Activated naive CD4-positive, alpha-beta T cell treated with Interleukin-2 at 50 U/mL for 16 hours (primary cell): ENCODE results near the gene TEKTIP1.

Experiments
- DNase-seq: peaks from one replicate; pipeline ENCODE4 v3.0.0-alpha.2; 2020

Gene TEKTIP1

DNA sequence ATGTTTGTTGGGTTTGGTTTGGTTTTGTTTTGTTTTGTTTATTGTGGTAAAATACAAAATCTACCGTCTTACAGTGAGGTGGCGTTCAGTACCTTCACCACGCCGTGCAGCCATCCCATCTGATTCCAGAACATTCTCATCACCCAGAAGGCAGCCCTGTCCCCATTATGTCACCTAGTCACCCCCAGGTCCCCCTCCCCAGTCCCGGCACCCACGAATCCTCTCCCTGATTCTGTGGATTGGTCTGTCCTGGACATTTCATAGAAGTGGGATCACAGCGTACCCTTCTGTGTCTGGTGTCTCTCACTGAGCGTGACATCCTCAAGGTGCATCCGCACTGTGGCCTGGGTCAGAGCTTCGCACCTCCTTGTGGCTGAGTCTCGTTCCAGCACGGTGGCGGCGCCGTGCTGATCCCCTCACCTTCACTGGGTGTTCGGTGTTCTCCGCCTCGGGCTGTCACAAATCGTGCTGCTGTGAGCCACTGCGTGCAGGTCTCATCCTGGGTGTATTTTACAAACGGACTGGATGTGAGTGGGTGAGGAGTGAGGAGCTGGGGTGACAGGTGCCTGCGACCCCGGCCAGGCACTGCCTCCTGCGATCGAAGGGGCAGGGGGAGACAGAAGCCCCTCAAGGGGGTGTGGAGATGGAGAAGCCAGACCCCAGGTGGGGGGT is 580 bp upstream of the TEKTIP1 start:
- DNase-seq, result no peak

DNA sequence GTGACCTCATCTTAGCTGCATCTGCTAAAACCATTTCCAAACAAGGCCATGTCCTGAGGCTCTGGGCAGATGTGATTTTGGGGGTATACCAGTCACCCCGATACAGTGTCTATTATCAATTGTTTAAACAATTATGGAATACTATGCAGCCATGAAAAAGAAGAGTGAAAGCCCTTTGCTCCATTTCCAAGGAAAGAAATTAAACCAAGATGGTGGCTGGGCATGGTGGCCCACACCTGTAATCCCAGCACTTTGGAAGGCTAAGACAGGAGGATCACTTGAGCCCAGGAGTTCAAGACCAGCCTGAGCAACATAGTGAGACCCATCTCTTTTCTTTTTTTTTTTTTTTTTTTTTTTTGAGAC is 763 bp downstream of the TEKTIP1 start:
- DNase-seq, result no peak

DNA sequence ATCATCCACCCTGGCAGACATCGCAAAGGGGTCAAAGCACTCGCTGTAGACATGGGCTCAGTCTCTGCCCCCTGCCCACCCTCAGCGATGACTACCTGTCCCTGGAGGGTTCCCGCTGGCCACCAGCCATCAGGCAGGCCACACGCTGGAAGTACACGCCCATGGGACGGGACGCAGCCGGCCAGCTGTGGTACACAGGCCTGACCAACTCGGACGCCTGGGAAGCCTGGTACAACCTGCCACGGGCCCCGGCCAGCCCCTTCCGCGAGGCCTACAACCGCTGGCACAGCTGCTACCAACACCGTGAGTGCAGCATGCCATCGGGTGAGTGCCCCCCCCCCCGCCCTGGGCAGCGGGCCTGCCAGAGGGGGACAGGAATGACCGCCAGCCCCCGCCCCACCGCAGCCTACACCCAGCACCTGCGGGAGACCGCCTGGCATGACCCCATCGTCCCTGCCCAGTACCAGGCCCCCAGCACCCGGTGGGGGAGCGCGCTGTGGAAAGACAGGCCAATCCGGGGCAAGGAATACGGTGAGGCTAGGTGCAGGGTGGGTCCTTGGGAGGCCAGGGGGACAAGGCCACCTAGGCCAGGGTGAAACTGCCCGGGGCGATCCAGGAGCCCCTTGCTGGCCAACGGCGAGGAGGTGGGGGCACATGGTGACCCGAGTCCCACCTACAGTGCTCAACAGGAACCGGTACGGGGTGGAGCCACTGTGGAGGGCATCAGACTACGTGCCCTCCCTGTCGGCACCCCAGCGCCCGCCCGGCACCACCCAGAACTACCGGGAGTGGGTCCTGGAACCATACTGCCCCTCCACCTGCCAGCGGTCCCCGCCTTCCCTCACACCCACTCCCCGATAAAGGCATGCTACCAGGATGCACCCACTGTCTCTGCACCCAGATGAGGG is 4.4 kb downstream of the TEKTIP1 start:
- DNase-seq, result no peak

DNA sequence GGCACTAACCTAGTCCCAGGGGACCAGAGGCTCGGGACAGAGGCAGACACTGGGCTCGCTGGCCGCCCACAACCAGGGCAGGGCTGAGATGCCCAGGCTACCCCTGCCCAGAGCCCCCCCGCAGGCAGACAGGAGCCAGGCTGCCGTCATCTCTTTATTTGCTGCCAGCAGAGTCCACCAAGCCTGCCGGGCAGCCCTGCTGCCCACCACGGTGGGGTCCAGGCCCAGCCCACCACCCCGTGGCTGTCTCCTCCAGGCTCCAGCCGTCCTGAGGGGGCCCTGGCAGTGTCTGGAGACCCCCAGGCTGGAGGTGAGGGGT is 5.0 kb downstream of the TEKTIP1 start:
- no peak for DNase-seq

DNA sequence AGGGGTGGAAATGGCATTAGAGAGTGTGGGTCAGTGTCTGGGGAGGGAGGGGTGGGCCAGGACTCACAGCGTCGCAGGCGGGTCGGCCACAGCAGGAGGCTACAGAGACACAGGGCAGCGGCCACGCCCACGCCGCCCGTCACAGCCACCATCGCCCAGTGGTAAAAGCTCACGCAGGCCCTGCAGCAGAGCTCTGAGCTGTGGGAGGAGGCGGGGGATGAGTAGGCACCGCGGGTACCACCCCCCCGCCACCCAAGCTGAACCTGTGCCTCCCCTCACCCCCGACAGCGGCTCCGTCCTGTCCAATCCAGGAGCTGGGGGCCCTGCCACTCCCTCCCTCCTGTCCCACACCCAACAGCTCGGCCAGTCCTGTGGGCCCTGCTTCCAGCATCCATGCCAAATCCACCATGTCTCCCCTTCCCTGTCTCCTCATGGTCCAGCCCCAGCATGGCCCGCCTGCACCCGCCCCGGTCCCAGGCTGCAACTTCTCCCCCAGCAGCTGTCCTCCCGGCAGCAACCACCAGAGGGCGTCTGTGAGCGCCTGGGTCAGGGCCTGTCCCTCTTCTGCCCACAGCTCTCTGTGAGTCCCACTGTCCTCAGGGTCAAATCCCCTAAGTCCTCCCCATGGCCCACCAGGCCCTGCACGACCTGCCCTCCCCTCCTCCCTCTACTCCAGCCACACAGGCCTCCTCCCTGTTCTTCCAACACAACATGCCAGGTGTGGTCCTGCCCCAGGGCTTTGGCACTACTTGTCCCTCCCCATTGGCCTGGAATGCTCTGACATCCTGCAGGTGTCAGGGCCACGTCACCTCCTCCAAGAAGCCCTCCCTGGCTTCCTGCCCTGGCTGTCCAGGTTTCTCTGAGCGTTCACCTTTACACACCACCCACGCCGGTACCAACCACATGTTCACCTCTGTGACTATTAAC is 6.0 kb downstream of the TEKTIP1 start:
- peak; percentile 82 for DNase-seq

DNA sequence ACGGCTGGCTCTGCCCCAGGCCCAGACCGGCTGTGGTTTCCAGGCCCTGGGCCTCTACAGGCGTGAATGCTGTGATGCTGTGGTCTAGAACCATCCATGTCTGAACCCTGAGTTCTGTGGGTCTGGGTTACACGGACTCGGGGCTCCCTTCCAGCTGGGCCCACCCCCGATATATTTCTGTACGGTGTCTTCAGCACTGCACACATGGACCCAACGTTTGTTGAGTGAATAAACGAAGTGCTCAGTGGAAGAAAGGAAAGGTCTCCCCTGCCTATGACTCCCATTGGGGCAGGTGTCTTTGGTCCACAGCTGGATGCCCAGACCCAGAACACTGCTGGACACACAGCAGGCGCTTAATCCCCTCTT is 6.7 kb downstream of the TEKTIP1 start:
- DNase-seq, result no peak

DNA sequence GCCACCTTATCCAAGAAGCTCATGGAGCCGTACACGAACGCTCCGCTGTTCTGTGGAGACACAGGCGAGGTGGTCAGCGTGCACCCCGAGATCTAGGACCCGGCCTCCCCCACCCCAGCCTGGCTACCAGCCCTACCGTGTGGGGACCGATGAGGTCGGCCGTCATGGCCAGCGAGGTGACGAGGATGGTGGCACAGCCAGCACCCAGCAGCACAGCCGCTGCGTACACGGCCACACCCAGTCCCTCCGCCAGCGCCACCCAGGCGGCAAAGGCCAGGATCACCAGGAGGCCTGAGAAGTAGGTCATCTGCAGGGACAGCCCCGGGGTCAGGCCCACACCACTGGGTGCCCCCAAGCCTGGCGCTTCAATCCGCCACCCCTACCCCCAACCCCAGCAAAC is 7.1 kb downstream of the TEKTIP1 start:
- DNase-seq, result no peak

DNA sequence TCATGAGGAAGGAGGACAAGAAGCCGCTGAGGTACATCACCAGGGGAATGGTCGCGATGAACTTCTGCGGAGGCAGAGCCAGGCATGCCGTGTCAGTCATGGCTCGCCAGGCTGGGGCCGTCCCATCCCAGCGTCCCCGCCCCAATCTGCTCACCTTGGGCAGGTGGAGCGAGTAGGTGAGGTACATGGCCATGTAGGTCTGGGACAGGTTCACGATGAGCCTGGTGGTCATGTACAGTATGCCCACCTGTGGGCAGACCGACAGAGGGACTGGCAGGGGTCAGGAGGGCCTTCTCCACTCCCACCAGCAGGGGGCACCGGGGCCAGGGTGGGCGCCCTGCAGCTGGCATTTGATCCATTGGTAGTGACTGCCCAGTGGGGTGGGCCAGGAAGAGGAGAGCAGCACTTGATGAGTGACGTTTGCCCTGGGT is 8.3 kb downstream of the TEKTIP1 start:
- peak; percentile 39 for DNase-seq

DNA sequence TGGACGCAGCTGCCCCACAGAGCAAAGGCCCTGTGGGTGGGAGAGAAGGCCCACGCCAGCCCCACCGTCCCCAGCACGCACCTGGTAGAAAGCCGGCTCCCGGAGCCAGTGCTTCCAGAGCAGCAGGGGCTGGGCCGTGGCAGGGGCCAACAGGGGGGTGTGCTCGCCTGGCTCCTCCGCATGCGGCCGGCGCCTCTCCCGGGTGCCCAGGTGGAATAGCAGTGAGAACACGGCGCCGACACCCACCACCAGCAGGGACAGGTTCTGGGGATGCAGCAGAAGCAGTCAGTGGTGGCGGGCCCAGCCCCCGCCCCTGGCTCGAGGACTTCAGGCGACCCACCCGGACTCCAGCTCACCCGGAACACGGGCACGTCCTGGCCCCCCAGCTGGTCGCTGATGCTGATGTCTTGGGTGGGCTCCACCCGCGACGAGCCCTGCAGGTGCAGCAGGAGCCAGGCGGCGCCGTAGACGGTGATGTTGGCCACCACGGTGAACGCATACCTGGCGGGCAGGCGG is 8.9 kb downstream of the TEKTIP1 start:
- no peak for DNase-seq

DNA sequence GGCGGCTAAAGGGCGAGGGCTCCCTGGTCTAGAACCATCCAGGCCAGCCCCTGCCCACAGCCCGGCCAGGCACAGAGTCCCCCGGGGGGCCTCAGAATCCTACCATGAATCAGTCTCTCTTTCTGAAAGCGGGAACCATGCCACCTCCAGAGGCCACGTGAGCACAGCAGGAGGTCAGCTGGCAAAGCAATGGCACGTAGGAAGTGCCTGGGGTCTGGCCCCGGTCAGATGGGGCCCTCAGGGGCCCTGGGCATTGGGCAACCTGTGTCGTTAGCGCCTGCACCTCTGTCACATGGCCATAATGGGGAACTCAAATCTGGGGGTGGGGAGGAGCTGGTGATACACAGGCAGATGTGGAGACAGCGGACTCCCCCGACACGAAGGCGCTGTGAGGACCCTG is 9.6 kb downstream of the TEKTIP1 start:
- DNase-seq, result no peak

DNA sequence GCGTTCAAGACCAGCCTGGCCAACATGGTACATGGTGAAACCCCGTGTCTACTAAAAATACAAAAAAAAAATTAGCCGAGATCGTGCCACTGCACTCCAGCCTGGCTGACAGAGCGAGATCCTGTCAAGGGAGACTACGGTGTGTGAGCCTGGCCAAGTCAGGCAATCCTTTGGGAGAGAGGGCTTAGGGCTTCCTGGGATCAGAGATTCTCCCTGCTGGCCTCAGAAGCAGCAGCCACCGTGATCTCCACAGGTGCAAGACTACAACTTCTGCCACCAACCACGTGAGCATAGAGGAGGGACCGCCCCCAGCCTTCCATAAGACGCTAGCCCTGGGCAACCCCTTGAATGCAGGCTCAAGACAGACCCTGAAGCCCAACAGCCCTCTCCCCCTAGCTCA is 10.8 kb downstream of the TEKTIP1 start:
- no peak for DNase-seq

DNA sequence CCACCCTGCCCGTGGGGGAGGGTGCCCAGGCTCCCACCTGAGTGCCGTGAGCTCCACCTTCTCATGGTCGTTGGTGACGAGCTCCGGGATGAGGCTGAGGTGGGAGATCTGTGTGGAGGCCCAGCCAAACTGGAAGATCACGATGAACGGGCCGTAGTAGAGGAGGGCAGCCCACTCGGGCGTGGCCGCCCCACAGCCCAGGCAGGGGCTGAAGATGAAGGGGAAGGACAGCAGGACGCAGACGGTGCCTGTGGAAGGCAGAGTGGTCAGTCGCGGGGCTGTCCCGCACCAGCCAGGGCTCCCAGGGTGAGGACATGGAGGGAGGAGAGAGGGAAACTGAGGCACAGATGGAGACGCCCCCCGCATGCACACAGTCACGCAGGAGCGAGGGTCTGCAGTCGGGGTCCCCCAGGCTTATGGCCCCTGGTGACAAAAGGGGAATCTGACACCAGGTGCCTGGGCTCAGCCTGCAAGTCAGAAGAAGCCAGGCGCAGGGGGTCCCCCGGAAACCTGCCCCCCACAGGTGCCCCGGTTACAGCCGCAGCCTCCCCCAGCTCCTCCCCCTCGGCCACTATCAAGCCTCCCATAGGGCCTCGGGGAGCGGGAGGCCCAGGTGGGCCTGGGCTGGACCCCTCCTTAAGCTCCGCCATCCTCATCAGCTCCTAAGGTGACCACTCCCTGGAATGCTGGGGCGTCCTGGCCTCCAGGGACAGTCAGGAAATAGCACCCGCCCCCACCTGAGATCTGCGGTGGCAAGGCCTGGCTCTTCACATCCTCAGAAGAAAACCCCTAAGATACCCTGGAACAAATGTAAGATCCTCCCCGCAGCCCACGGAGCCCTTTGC is 12.2 kb downstream of the TEKTIP1 start:
- DNase-seq, result no peak

DNA sequence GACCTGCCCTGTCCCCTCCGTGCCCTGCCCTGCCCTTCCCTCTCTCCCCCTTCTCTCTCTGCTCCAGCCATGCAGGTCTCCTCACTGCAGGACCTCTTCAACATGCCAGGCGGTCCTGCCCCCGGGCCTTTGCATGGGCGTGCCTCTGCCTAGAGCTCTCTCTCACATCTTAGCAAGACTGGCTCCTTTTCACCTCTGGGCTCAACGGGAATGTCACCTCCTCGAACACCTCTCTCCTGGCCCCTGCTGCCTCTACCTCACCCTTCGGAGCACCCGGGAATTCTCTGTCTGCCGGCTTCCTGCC is 12.8 kb downstream of the TEKTIP1 start:
- DNase-seq, result no peak

DNA sequence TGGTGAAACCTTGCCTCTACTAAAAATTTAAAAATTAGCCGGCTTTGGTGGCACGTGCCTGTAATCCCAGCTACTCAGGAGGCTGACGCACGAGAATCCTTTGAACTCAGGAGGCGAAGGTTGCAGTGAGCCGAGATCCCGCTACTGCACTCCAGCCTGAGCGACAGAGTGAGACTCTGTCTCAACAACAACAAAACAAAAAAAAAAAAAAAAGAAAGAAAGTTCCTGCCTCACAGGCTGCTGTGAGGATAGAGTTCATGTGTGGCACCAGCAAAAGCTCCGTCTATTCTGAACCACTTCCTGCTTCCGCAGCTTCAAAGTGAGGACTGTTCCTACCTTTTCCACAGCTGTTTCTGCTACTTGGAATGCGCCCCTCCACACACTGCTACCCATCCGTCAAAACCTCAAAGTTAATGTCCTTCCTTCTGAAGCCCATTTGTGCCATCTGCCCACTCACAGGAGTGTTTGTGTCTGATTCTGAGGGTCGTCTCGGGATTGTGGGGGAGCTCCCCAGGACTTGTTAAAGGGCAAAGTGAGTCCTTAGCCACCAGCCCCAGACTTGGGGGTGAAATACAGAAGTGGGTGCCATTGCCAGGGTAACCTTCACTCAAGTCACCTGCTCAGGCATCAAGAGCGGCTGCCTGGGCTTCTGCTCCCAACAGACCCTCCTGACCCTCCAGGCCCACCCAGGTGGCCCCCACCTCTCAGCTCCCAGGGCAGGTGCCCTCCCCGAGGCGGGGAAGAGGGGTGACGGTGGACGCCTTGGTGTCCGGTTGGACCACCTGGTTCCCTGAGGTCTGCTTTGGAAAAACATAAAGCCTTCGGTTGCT is 15.5 kb downstream of the TEKTIP1 start:
- peak; percentile 29 for DNase-seq

DNA sequence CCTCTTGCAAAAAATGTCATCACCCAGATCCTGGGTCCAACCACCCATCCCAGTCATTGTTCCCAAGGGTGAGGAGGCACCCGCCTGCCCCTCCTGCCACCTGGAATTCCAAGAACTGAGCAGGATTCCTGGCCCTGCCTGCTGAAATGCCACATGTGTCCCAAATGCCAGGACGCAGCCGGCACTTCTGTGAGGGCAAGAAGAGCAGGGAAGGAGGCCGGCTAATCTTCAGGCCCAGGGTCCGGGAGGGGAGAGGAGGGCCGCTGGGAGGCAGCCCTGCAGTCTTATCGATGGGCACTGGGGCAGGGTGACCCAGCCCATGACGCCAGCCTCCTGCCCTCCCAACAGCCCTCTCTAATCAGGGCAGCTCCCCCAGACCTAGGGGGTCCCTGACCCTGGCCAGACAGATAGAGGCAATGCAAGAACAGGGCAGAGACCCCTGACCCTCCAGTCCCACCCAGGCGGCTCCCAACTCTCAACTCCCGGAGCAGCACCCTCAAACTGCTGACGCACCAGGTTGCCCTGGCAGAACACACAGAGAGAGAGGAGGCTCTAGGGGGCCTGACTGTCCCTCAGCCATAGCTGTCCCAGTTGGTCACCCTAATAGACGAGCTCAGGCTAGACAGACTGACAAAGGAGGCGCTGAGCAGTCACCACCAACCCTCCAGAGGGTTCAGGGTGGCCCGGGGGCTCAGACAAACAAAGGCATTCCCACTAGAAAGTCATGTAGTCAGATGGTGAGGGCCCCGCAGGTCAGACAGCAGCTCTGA is 16.9 kb downstream of the TEKTIP1 start:
- DNase-seq, result no peak

DNA sequence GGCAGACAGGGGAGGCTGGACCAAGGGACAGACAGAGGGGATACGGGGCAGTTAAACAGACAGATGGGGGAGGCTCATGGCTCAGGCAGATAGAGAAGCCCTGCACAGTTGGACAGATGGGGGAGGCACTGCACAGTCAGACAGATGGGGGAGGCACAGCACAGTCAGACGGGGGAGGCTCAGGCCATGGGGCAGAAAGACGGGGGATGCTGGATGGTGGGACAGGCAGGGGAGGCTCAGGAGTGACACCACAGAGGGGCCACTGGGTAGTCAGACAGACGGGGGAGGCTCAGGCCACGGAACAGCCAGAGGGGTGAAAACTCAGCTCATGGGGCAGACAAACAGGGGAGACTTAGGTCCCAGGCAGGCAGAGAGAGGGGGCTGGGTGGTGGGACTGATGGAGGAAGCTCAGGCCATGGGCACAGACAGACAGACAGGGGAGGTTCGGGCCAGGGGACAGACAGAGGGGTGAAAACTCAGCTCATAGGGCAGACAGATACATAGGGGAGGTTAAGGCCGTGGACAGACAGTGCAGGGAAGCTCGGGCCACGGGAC is 17.5 kb downstream of the TEKTIP1 start:
- no peak for DNase-seq

DNA sequence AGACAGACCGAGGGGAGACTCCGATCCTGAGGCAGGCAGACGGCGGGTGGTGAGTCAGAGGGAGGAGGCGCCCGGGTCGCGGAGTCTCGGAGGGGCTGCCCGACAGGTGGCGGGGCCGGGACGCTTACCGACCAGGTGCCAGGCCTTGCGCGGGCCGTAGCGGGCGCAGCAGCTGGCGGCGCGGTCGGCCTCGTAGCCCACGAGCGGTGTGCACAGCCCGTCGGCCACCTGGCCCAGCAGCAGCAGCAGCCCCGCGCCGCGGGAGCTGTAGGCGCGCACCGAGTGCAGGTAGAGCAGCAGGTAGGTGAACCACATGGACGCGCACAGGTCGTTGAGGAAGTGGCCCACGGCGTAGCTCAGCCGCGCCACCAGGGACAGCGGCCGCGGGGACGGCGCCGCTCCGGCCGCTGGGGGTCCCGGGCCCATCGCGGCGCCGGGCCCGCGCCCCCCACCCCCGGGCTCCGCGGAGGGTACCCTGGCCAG is 18.0 kb downstream of the TEKTIP1 start:
- DNase-seq, result peak; percentile 73

DNA sequence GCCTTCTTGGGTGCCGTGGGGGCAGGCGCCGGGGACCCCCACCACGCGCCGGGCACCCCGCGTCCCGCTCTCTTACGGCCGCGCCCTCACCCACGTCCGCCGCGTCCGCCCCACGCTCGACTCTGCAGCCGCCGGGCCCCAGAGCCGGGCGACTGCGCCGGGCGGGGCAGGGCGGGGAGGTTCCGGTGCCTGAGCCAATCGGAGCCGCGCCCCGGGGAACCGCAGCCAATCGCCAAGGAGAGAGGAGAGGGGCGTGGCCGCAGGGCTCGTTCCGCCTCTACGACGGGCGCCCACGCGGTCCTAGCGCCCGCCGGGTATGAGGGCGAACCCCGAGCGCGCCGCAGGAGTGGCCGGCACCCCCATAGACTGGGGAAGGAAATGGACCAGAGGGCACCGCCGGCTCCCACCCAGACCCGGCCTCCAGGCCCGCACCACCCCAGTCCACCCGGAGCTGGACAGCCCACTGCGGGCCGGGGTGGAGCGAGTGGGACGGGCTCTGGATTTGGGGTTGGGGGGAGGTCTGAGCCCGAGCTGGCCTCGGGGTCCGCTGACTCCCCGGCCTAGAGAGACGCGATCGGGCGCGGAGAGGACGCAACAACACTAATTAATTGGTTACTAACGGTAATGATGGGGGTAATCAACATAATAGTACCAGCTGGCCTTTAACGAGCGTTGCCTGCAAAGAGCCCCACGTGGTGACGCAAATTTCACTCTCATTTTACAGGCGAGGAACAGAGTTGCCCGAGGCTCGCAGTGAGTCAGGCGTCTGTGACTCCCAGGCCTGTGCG is 18.7 kb downstream of the TEKTIP1 start, which contains the start of gene MFSD12:
Gene MFSD12, minus strand, starts transcription at position 126 of the 788 bp plus-strand sequence. CDS start 183 bp downstream, outside the sequence.
- peak; percentile 96 for DNase-seq
